SK-N-DZ (cell line): ENCODE results near the gene GAREM2.

ENCODE experiments used
- DNase-seq: peaks from one replicate; pipeline ENCODE4 v3.0.0-alpha.2; 2015; ENCODE audit warnings: low spot score

GAREM2 gene

GRCh38 chr2:26169681-26170414 lies 3.0 kb upstream of the GAREM2 start:
- peak; percentile 31 for DNase-seq

GRCh38 chr2:26170795-26171194 lies 2.1 kb upstream of the GAREM2 start:
- DNase-seq = no peak

- peak; percentile 31 for DNase-seq
Observed at GRCh38 chr2:26172189-26172870, 558 bp upstream of the GAREM2 start.

GRCh38 chr2:26173776-26174482 lies 1.0 kb downstream of the GAREM2 start:
- no peak for DNase-seq

GRCh38 chr2:26174691-26175465 lies 2.0 kb downstream of the GAREM2 start:
- DNase-seq = no peak

- no peak for DNase-seq
Observed at GRCh38 chr2:26175466-26176278, 2.8 kb downstream of the GAREM2 start.

- DNase-seq = no peak
Observed at GRCh38 chr2:26176279-26176615, 3.4 kb downstream of the GAREM2 start.

- no peak for DNase-seq
Observed at GRCh38 chr2:26177122-26177521, 4.2 kb downstream of the GAREM2 start.

- no peak for DNase-seq
Observed at GRCh38 chr2:26178246-26178645, 5.4 kb downstream of the GAREM2 start.

GRCh38 chr2:26178746-26179436 lies 6.0 kb downstream of the GAREM2 start:
- no peak for DNase-seq

- no peak for DNase-seq
Observed at GRCh38 chr2:26179446-26179913, 6.6 kb downstream of the GAREM2 start.

GRCh38 chr2:26182441-26182840 lies 9.6 kb downstream of the GAREM2 start:
- DNase-seq = no peak

- no peak for DNase-seq
Observed at GRCh38 chr2:26182887-26183630, 10.2 kb downstream of the GAREM2 start.

- no peak for DNase-seq
Observed at GRCh38 chr2:26184121-26184520, 11.2 kb downstream of the GAREM2 start.

GRCh38 chr2:26184555-26185303 lies 11.8 kb downstream of the GAREM2 start:
- DNase-seq = no peak

GRCh38 chr2:26185304-26185928 lies 12.5 kb downstream of the GAREM2 start:
- no peak for DNase-seq

GRCh38 chr2:26185954-26186770 lies 13.3 kb downstream of the GAREM2 start:
- DNase-seq = no peak

GRCh38 chr2:26187114-26187513 lies 14.2 kb downstream of the GAREM2 start:
- no peak for DNase-seq
